ENCODE measurements around the gene CLCN4.

CLCN4 gene

GRCh38 chrX:10130354-10130753 lies 26.4 kb upstream of the CLCN4 start:
- DNase-seq: no peak

- no peak for DNase-seq
Measured at GRCh38 chrX:10133980-10134676, 22.6 kb upstream of the CLCN4 start.

DNA sequence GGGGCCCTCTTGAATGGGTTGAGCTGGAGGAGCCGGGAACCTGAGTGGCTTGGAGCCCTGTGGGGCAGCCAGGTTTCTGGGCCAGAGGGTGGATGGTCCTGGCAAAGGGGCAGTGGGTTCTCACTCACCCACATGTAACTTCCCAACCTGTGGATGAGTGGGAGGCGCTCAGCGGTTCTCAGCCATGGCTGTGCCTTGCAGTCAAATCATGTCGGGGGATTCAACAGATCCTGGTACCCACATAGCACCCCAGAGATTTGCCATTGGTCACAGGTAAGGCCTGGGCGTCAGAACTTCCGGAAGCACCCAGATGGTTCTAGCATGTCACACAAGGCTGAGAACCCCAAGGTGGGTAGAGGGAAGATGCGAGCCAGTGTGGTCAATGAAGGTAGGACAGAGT lies 21.9 kb upstream of the CLCN4 start:
- no peak for DNase-seq

GRCh38 chrX:10135561-10136399 lies 21.0 kb upstream of the CLCN4 start:
- DNase-seq: no peak

- DNase-seq: no peak
Measured at GRCh38 chrX:10138726-10139125, 18.0 kb upstream of the CLCN4 start.

GRCh38 chrX:10140264-10140663 lies 16.5 kb upstream of the CLCN4 start:
- no peak for DNase-seq

GRCh38 chrX:10142041-10142599 lies 14.7 kb upstream of the CLCN4 start:
- DNase-seq: no peak

- DNase-seq: no peak
Measured at GRCh38 chrX:10143071-10143983, 13.4 kb upstream of the CLCN4 start.

- DNase-seq: no peak
Measured at GRCh38 chrX:10146346-10146745, 10.4 kb upstream of the CLCN4 start.

GRCh38 chrX:10152086-10152485 lies 4.7 kb upstream of the CLCN4 start:
- DNase-seq: no peak

GRCh38 chrX:10155137-10155536 lies 1.6 kb upstream of the CLCN4 start:
- DNase-seq: no peak

- no peak for DNase-seq
Measured at GRCh38 chrX:10157032-10157341, 212 bp downstream of the CLCN4 start.

- DNase-seq: no peak
Measured at GRCh38 chrX:10157543-10157942, 768 bp downstream of the CLCN4 start.

GRCh38 chrX:10158279-10159144 lies 1.7 kb downstream of the CLCN4 start:
- peak; percentile 26 for DNase-seq

DNA sequence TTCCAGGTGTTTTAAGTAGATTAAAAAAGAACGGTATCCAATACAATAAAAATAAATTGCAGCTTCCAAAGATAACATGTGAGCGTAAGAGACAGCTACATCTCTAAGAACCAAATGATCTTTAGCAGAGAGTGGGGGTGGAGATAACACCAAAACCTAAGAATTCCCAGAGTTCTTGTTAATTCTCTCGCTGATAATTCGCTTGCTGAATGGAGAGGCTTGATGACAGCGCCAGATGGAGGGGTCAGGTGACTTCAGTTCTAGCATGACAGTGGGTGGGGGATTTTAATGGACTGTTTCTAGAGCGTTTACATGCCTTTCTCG lies 2.3 kb downstream of the CLCN4 start:
- no peak for DNase-seq

GRCh38 chrX:10160211-10160610 lies 3.4 kb downstream of the CLCN4 start:
- no peak for DNase-seq

DNA sequence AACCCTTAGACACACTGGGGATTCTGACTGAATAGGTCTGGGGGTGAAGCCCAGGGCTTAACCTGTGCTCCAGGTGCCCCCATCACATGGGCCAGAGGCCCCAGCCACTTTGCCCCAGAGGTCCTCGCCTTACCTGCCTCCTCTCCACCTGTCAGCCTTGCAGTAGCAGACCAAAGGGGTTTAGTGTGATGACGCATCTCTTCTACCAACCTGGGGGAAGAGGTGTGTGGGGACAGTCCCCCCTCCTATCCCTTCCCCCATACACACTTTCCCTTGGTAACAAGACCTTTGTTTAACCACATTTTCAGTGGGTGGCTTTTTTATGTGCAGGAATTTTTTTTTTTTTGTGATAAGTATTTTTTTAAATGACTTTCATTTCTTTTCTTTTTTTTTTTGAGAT lies 6.3 kb downstream of the CLCN4 start:
- no peak for DNase-seq

DNA sequence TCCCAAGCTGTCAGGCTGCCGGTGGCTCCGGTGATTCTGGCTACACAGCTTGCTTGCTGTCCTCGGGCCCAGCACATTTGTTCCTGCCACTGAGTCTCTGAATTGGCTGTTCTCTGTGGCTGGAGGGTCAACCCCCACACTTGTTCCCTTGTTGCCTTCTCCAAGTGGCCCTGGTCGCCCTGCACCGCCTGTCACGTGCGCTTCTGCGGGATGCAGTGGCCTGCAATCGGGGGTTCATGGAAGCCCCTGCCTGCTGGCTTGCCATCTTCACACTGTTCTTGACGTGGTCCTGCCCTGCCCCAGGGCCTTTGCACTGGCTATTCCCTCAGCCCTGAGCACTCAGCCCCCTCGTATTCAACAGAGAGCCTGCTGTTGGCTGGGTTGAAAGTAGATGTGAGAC lies 8.1 kb downstream of the CLCN4 start:
- DNase-seq: no peak

DNA sequence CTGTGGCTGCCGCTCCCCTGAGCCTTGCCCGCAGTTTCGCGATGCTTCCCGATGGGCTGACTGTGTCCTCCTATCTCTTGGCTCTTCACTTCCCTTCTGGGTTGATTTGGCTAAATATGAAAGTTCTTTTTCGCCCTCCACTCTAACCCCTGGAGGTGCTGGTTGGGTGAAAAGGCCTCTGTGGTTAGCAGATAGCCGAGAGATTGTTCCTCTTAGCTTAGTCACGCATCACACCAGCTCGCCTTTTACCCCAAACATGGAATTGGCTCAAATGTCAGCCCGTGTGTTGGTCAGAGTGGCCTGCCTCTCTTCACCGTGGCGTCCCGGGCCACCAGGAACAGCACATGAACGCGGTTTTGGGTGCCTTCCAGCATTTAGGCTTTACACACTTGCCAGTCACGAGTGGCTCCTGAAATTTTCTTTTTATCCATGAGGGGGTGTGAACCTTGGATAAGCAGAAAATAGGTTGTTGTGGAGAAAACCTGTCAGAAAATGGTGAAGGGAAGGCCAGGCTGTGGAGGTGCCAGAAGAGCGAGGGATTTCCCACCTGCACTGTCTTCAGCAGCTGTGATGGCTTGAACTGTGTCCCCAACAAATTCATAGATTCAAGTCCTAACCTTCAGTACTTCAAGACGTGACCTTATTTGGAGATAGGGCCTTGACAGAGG lies 8.9 kb downstream of the CLCN4 start:
- DNase-seq: no peak

DNA sequence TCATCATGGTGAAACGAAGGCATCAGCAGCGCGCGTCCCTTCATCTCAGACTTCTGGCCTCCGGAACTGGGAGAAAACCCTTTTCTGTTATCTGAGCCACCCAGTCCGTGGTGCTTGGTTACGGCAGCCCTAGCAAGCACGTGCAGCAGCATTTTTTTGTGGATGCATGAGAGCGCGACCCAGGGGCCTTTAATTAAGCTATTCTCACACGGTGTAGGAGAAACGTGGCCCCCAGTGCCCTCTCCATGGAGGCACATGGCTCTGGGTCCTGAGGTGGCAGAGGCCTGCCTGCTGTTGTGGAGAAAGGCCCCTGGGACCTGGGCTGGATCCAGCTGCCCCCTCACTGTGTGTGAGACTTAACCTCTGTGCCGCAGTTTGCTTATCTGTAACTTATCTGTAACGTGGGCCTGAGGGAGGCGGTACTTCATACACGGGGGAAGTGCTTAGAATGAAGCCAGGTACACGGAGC lies 9.5 kb downstream of the CLCN4 start:
- DNase-seq: no peak

- no peak for DNase-seq
Measured at GRCh38 chrX:10166731-10167151, 10.0 kb downstream of the CLCN4 start.

- no peak for DNase-seq
Measured at GRCh38 chrX:10167573-10167972, 10.8 kb downstream of the CLCN4 start.
